ENCODE measurements around the gene CNBP. TPM values are rescaled to one million over a fixed set of nuclear protein-coding genes. Genes with fewer than 3 reads are reported as not detected.
"Not testable (repeated sequence)": the region's sequence is repeated elsewhere in the genome, so short reads cannot be mapped to it uniquely, and the experiment has no call there.

Gene CNBP
- total RNA-seq, 1 experiment from 2014 or later, result 353 TPM

GRCh38 chr3:129224387-129224786, 40.7 kb upstream of the CNBP start:
- H3K9me2 ChIP-seq (ENCODE audit: insufficient read depth); H3K79me2 ChIP-seq (ENCODE audit: insufficient read depth, low read length); H3K9me3 ChIP-seq (ENCODE audit: control insufficient read depth in 1 of 2, insufficient read depth in 1 of 2, low read depth in 1 of 2, low read length in 2 of 2); intact Hi-C loops (cut with micrococcal nuclease); H3K27ac ChIP-seq (ENCODE audit: low read depth, low read length); DNase-seq (ENCODE audit: low read depth, low spot score); H4K20me1 ChIP-seq (ENCODE audit: insufficient read depth); ATAC-seq; H3K27me3 ChIP-seq (ENCODE audit: insufficient read depth, low read length); H3K4me3 ChIP-seq (replicated peaks in 1 of 2; ENCODE audit: low read depth in 1 of 2, low read length in 2 of 2); BruUV-seq (replicated peaks); H3K36me3 ChIP-seq (ENCODE audit: control insufficient read depth in 1 of 2, insufficient read depth in 2 of 2, low read length in 2 of 2): not testable (repeated sequence)
- peak overlapping the region; percentile 63 for H3K4me2 ChIP-seq (ENCODE audit: low read length)
- POLR2A ChIA-PET, result interaction anchor here (0.6 to 2.6 kb wide), 5 partner anchors 8 to 40 kb away, joined by 3 to 12 read pairs (median 4); partner anchors contain the start of genes CNBP and COPG1
- H2AFZ ChIP-seq (ENCODE audit: low read depth, low read length, poor library complexity, severe bottlenecking), result peak overlapping the region; percentile 92
- H3K9ac ChIP-seq (ENCODE audit: low read length), result peak overlapping the region; percentile 27; the same call in 1 of the 2 replicates
- peaks cover 28 to 46% of the 10 kb centered on the region in 2 experiments for H3K4me1 ChIP-seq (ENCODE audit: control insufficient read depth in 1 of 2, insufficient read depth in 2 of 2, low read length in 2 of 2)
- RAD21 ChIA-PET (ENCODE audit: low non-redundant PET in 1 of 2, low total read pairs in 2 of 2, uncharacterized antibody in 2 of 2, unreplicated experiment in 2 of 2), result interaction anchor here in 1 of 2 experiments (1.2 kb wide), 1 partner anchor 21 kb away, joined by 3 read pairs; no protein-coding TSS in a partner anchor
- CTCF ChIA-PET, result interaction anchor here (1.5 to 2.7 kb wide), 4 partner anchors 13 to 254 kb away, joined by 3 to 13 read pairs (median 5); no protein-coding TSS in a partner anchor

- CTCF ChIA-PET, result no interaction called here
- POLR2A ChIA-PET, result no interaction called here
- TF ChIP-seq ATF3 (IDR thresholded peaks at IDR 0.05) (no peak), CTCF (IDR thresholded peaks at IDR 0.05 in 2 of 3, conservative IDR thresholded peaks at IDR 0.05 in 1 of 3; ENCODE audit: borderline replicate concordance in 1 of 3, insufficient read depth in 1 of 3, low read depth in 2 of 3, low read length in 2 of 3) (no peak), JUND (IDR thresholded peaks at IDR 0.05) (no peak), SP1 (IDR thresholded peaks at IDR 0.05; ENCODE audit: low read depth) (no peak), POLR2AphosphoS5 (IDR thresholded peaks at IDR 0.05; ENCODE audit: low read depth, low read length) (no peak), ELF1 (IDR thresholded peaks at IDR 0.05; ENCODE audit: borderline replicate concordance, low read depth) (no peak)
These were observed 35.0 kb upstream of the CNBP start for GRCh38 chr3:129218742-129219141.

More at GRCh38 chr3:129218742-129219141, 35.0 kb upstream of the CNBP start:
- no peak overlapping the region for H3K4me2 ChIP-seq (ENCODE audit: low read length)
- DNase-seq (ENCODE audit: low read depth, low spot score) (no peak), ATAC-seq (no peak)
- peaks cover 3 to 6% of the 10 kb centered on the region in 2 experiments; a peak in 2 of 4 replicates for H3K4me1 ChIP-seq (ENCODE audit: control insufficient read depth in 1 of 2, insufficient read depth in 2 of 2, low read length in 2 of 2)
- no peaks in the 10 kb centered on the region for H4K20me1 ChIP-seq (ENCODE audit: insufficient read depth)
- intact Hi-C loops (cut with micrococcal nuclease), result no loop called here
- H3K9ac ChIP-seq (ENCODE audit: low read length), result no peak overlapping the region
- RAD21 ChIA-PET (ENCODE audit: low non-redundant PET in 1 of 2, low total read pairs in 2 of 2, uncharacterized antibody in 2 of 2, unreplicated experiment in 2 of 2), result no interaction called here
- H3K9me2 ChIP-seq (ENCODE audit: insufficient read depth), result no peaks in the 10 kb centered on the region
- no TSS peak for BruUV-seq (replicated peaks)
- H3K79me2 ChIP-seq (ENCODE audit: insufficient read depth, low read length), result no peaks in the 10 kb centered on the region
- no peaks in the 10 kb centered on the region for H3K9me3 ChIP-seq (ENCODE audit: control insufficient read depth in 1 of 2, insufficient read depth in 1 of 2, low read depth in 1 of 2, low read length in 2 of 2)
- H3K27me3 ChIP-seq (ENCODE audit: insufficient read depth, low read length), result no peaks in the 10 kb centered on the region
- no peak overlapping the region for H3K4me3 ChIP-seq (replicated peaks in 1 of 2; ENCODE audit: low read depth in 1 of 2, low read length in 2 of 2)
- H3K27ac ChIP-seq (ENCODE audit: low read depth, low read length), result no peak overlapping the region
- H2AFZ ChIP-seq (ENCODE audit: low read depth, low read length, poor library complexity, severe bottlenecking), result no peak overlapping the region
- no peaks in the 10 kb centered on the region for H3K36me3 ChIP-seq (ENCODE audit: control insufficient read depth in 1 of 2, insufficient read depth in 2 of 2, low read length in 2 of 2)
